Ishikawa (cell line): ENCODE measurements around the gene IMMP2L.

Experiments
- CEBPB ChIP-seq: IDR thresholded peaks from 2 replicates; pipeline ENCODE4 v1.6.1; 2012
- EP300 ChIP-seq: IDR thresholded peaks from 2 replicates; pipeline ENCODE4 v1.6.1; 2012; ENCODE audit warnings: borderline replicate concordance
- FOXM1 ChIP-seq: IDR thresholded peaks from 2 replicates; pipeline ENCODE4 v1.6.1; 2012; ENCODE audit warnings: low read depth, borderline replicate concordance
- MAX ChIP-seq: IDR thresholded peaks from 2 replicates; pipeline ENCODE4 v1.6.1; 2012
- NFIC ChIP-seq: IDR thresholded peaks from 2 replicates; pipeline ENCODE4 v1.6.1; 2012
- TAF1 ChIP-seq: IDR thresholded peaks from 2 replicates; pipeline ENCODE4 v1.6.1; 2012; ENCODE audit warnings: low read depth, mild to moderate bottlenecking
- TCF12 ChIP-seq: IDR thresholded peaks from 2 replicates; pipeline ENCODE4 v1.6.1; 2012; ENCODE audit warnings: low read depth
- TEAD4 ChIP-seq: IDR thresholded peaks from 2 replicates; pipeline ENCODE4 v1.6.1; 2012

DNA sequence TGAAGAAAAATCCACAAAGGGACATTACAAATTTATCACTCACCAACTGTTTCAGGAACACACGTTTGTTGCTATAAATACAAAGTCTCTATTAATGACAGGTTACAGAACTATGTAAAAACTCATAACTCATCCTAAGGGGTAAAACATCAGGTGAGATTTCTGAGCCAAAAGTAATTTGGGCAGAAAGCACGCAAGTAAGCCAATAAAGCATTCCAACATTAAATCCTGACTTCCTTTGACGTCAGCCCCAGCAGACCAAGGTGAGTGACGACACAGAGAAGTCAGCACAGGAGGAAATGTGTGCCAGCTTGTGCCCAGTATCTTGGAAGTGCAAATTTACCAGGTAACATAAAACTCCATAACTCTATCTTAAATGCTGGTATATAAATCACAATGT lies 45.7 kb downstream of the IMMP2L start:
- TF ChIP-seq FOXM1 (no peak), TCF12 (no peak), TAF1 (no peak), EP300 (no peak), TEAD4 (no peak), NFIC (no peak), CEBPB (no peak), MAX (no peak)
